GM12878 (cell line): ENCODE results near the gene PLEKHM3. TPM values are rescaled to one million over a fixed set of nuclear protein-coding genes. Genes with fewer than 3 reads are reported as not detected.

Source experiments
- ATAC-seq: fragments of 200-7000 bp; cut with Tn5 transposase; 3 replicates; pipeline ENCODE4 v1.9.1; 2020; ENCODE audit warnings: mild to moderate bottlenecking, moderate library complexity
- BruUV-seq: library from RNA; stranded (reverse); fragments of 400-500 nt; replicated peaks from 2 replicates; lab custom pipeline; 2021; lab: Mats Ljungman, UMichigan
- CTCF ChIA-PET: fragments of 300-600 bp; sonication (Branson Sonifier 250); formaldehyde crosslinking; extraction: SDS; loops from one replicate; lab custom pipeline; 2021; ENCODE audit warnings: inconsistent platforms; lab: Yijun Ruan, JAX
- POLR2A ChIA-PET: fragments of 350-600 bp; formaldehyde crosslinking; extraction: SDS; loops from one replicate; lab custom pipeline; 2021; ENCODE audit warnings: inconsistent platforms; lab: Charles Lee
- RAD21 ChIA-PET: fragments of 300-600 bp; sonication (Branson Sonifier 250); formaldehyde crosslinking; loops from one replicate; lab custom pipeline; 2023; ENCODE audit warnings: antibody characterized with exemption; ENCODE audit not compliant: unreplicated experiment; lab: Charles Lee
- SMC1A ChIA-PET: fragments of 300-600 bp; sonication (Branson Sonifier 250); formaldehyde crosslinking; loops from one replicate; lab custom pipeline; 2023; ENCODE audit not compliant: unreplicated experiment, uncharacterized antibody; lab: Charles Lee
- DNase-seq: peaks from one replicate; pipeline ENCODE4 v3.0.0-alpha.2; 2011; ENCODE audit warnings: low read depth, low spot score
- FAIRE-seq: peaks from 3 replicates; lab custom pipeline; 2011; peaks lifted over from hg19 to GRCh38; lab: Jason Lieb, UNC
- H2AFZ ChIP-seq: 2 replicates; pipeline ENCODE4 v1.6.0; 2011; ENCODE audit warnings: low read depth, low read length, control low read depth; ENCODE audit not compliant: control insufficient read depth
- H3K27ac ChIP-seq: 2 replicates; pipeline ENCODE4 v1.5.1; 2011; ENCODE audit warnings: control low read depth; ENCODE audit not compliant: control insufficient read depth, insufficient read depth
- H3K27me3 ChIP-seq, 2 experiments: replicated peaks in 1 of 2; 2 replicates each; pipeline versions ENCODE4 v1.6.0 to v1.6.1; 2011; ENCODE audit warnings: low read length in 1 of 2; ENCODE audit not compliant: control insufficient read depth in 2 of 2, insufficient read depth in 2 of 2
- H3K36me3 ChIP-seq, 2 experiments: 2 replicates each; pipeline ENCODE4 v1.5.1; 2011; ENCODE audit warnings: low read length in 1 of 2; ENCODE audit not compliant: control insufficient read depth in 2 of 2, insufficient read depth in 2 of 2
- H3K4me1 ChIP-seq: 2 replicates; pipeline ENCODE4 v1.6.1; 2011; ENCODE audit warnings: mild to moderate bottlenecking, low read length, moderate library complexity, mixed read lengths; ENCODE audit not compliant: control insufficient read depth, insufficient read depth
- H3K4me2 ChIP-seq: 2 replicates; pipeline ENCODE4 v1.6.0; 2011; ENCODE audit warnings: control low read depth; ENCODE audit not compliant: control insufficient read depth, insufficient read depth
- H3K4me3 ChIP-seq: fragments of 200-600 bp; sonication (generic); 2 replicates; pipeline ENCODE4 v1.5.1; 2016
- H3K79me2 ChIP-seq: 2 replicates; pipeline ENCODE4 v1.6.0; 2011; ENCODE audit warnings: low read length; ENCODE audit not compliant: control insufficient read depth, insufficient read depth
- H3K9ac ChIP-seq: 2 replicates; pipeline ENCODE4 v1.8.0; 2011; ENCODE audit warnings: low read length, control low read depth, mixed read lengths; ENCODE audit not compliant: control insufficient read depth, insufficient read depth
- H3K9me3 ChIP-seq: replicated peaks from 3 replicates; pipeline ENCODE4 v1.5.1; 2011; ENCODE audit warnings: mild to moderate bottlenecking, low read length; ENCODE audit not compliant: control insufficient read depth, insufficient read depth
- H4K20me1 ChIP-seq: 2 replicates; pipeline ENCODE4 v1.6.0; 2011; ENCODE audit not compliant: control insufficient read depth, insufficient read depth
- CEBPB ChIP-seq, 2 experiments: fragments of 150-350 bp in 1 of 2; IDR thresholded peaks; 2 replicates each; pipeline ENCODE4 v1.6.1; 2012 to 2014; ENCODE audit warnings: low read depth in 2 of 2, low read length in 2 of 2, borderline replicate concordance in 1 of 2, inconsistent platforms in 1 of 2
- ELK1 ChIP-seq: IDR thresholded peaks from 2 replicates; pipeline ENCODE4 v1.6.1; 2012; ENCODE audit warnings: low read depth, low read length, improper control_type of control experiment
- FOS ChIP-seq: IDR thresholded peaks from 3 replicates; pipeline ENCODE4 v1.6.1; 2011; ENCODE audit warnings: borderline replicate concordance; ENCODE audit not compliant: insufficient read length; ENCODE audit errors: extremely low read depth
- FOXK2 ChIP-seq: fragments of 450-650 bp; IDR thresholded peaks from 2 replicates; pipeline ENCODE4 v1.6.1; 2017; ENCODE audit warnings: mild to moderate bottlenecking, moderate library complexity
- HDAC2 ChIP-seq: fragments of 200-600 bp; sonication (generic); IDR thresholded peaks from 2 replicates; pipeline ENCODE4 v1.6.1; 2017
- IRF4 ChIP-seq: IDR thresholded peaks from 2 replicates; pipeline ENCODE4 v1.6.1; 2011; ENCODE audit warnings: low read depth, low read length
- JUND ChIP-seq: IDR thresholded peaks from 2 replicates; pipeline ENCODE4 v1.6.1; 2012; ENCODE audit warnings: low read depth, mild to moderate bottlenecking, low read length, improper control_type of control experiment, moderate library complexity
- KDM1A ChIP-seq: fragments of 200-600 bp; sonication (generic); IDR thresholded peaks from 2 replicates; pipeline ENCODE4 v1.6.1; 2016; ENCODE audit warnings: borderline replicate concordance
- MTA2 ChIP-seq: fragments of 450-650 bp; IDR thresholded peaks from 2 replicates; pipeline ENCODE4 v1.6.1; 2016; ENCODE audit warnings: low read depth, mild to moderate bottlenecking, moderate library complexity
- NR2F1 ChIP-seq: fragments of 450-650 bp; conservative IDR thresholded peaks from 2 replicates; pipeline ENCODE4 v1.6.1; 2017; ENCODE audit warnings: mild to moderate bottlenecking
- RAD21 ChIP-seq: IDR thresholded peaks from 2 replicates; pipeline ENCODE4 v1.6.1; 2011; ENCODE audit warnings: mild to moderate bottlenecking, low read depth, low read length, moderate library complexity; ENCODE audit not compliant: insufficient read depth
- SMAD5 ChIP-seq: IDR thresholded peaks from 2 replicates; pipeline ENCODE4 v1.6.1; 2016; ENCODE audit warnings: antibody characterized with exemption, low read depth
- YBX1 ChIP-seq: fragments of 450-650 bp; IDR thresholded peaks from 2 replicates; pipeline ENCODE4 v1.6.1; 2016; ENCODE audit warnings: antibody characterized with exemption
- ZNF384 ChIP-seq: IDR thresholded peaks from 2 replicates; pipeline ENCODE4 v1.6.1; 2012; ENCODE audit warnings: low read depth, mild to moderate bottlenecking, low read length, improper control_type of control experiment, borderline replicate concordance
- WGBS: methylation state at CpG from one replicate; pipeline ENCODE4 v1.1.6; 2016; ENCODE audit warnings: low lambda C conversion rate; ENCODE audit not compliant: insufficient replicate concordance, insufficient coverage; ENCODE audit errors: missing lambda C conversion rate; 5-methylcytosine and 5-hydroxymethylcytosine counted together
- in situ Hi-C: fragments of 300-500 bp; cut with MboI; formaldehyde crosslinking; loops from 9 replicates; pipeline ENCODE4 v1.14.3; 2018; ENCODE audit warnings: mixed read lengths
- intact Hi-C: fragments of 100-400 bp; cut with micrococcal nuclease; formaldehyde crosslinking; loops from one replicate; pipeline ENCODE4 v1.14.2; 2022; ENCODE audit not compliant: unreplicated experiment
- polyA plus RNA-seq, 11 experiments: library from polyadenylated mRNA; depleted of rRNA in 4 of 11; unstranded in 6 of 11; stranded (reverse) in 5 of 11; fragments of >200 nt; fragmentation: Nextera tagmentation in 4 of 11; fragmentation: Illumina TruSeq in 1 of 11; extraction: Ambion mirVana in 4 of 11; extraction: Trizol in 1 of 11; gene quantifications; 1 replicate in 1 of 11; 2 replicates in 10 of 11; pipeline versions ENCODE4 v1.2.1 to v1.2.3, GENCODE V29; 2011 to 2016; ENCODE audit warnings: inconsistent platforms in 2 of 11, missing spikeins in 2 of 11, low read depth in 1 of 11
- total RNA-seq, 4 experiments: library from RNA; depleted of rRNA in 3 of 4; stranded (reverse); fragments of >200 nt in 3 of 4; fragmentation: Illumina TruSeq in 1 of 4; extraction: Trizol in 1 of 4; gene quantifications; 2 replicates each; pipeline versions ENCODE4 v1.2.1 to v1.2.3, GENCODE V29; 2013 to 2021

The PLEKHM3 gene
- total and polyA plus RNA-seq, 10 of the 15 experiments (the other 5 are each of a cell fraction or from before 2014, with no cell fraction given) = 1.4 to 5.6 (median 3.0) TPM

- in situ Hi-C loops = no loop called here
- H3K9ac ChIP-seq = no peak overlapping the region
- intact Hi-C loops = no loop called here
- H3K9me3 ChIP-seq = no peaks in the 10 kb centered on the region
- H3K27me3 ChIP-seq = no peaks in the 10 kb centered on the region
- no peak for FAIRE-seq
- ChIA-PET SMC1A (interaction anchor here (1.8 kb wide), 1 partner anchor 10 kb away, joined by 14 read pairs; no protein-coding TSS in a partner anchor), POLR2A (no interaction called here), RAD21 (no interaction called here), CTCF (interaction anchor here (1.7 kb wide), 1 partner anchor 115 kb away, joined by 3 read pairs; no protein-coding TSS in a partner anchor)
- no peaks in the 10 kb centered on the region for H3K36me3 ChIP-seq
- no peaks in the 10 kb centered on the region for H3K4me1 ChIP-seq
- WGBS = 85% methylated on average over 8 of the region's 8 CpGs
- H4K20me1 ChIP-seq = no peaks in the 10 kb centered on the region
- ATAC-seq = no peak
- DNase-seq = no peak
- TF ChIP-seq IRF4 = no peak
- TF ChIP-seq RAD21 = no peak
- no peak for TF ChIP-seq KDM1A
- TF ChIP-seq CEBPB (IDR thresholded peaks at IDR 0.05; ENCODE audit: borderline replicate concordance in 1 of 2, low read depth in 2 of 2, low read length in 2 of 2) = no peak
- TF ChIP-seq NR2F1 = no peak
- no peak for TF ChIP-seq ELK1
- BruUV-seq = no TSS peak
- H3K4me2 ChIP-seq = no peak overlapping the region
- H3K27ac ChIP-seq = no peak overlapping the region
- H2AFZ ChIP-seq = no peak overlapping the region
- H3K79me2 ChIP-seq = no peaks in the 10 kb centered on the region
- H3K4me3 ChIP-seq = no peak overlapping the region
Measured at GRCh38 chr2:207925601-207926000, 99.7 kb downstream of the PLEKHM3 start.

- intact Hi-C loops = no loop called here
- DNase-seq (no peak), ATAC-seq (no peak), FAIRE-seq (no peak)
- Histone ChIP-seq H3K79me2 (no peaks in the 10 kb centered on the region), H4K20me1 (no peaks in the 10 kb centered on the region), H2AFZ (no peak overlapping the region), H3K4me2 (no peak overlapping the region), H3K9ac (no peak overlapping the region), H3K27ac (no peak overlapping the region), H3K9me3 (no peaks in the 10 kb centered on the region), H3K4me3 (no peak overlapping the region), H3K36me3 (no peaks in the 10 kb centered on the region), H3K4me1 (no peaks in the 10 kb centered on the region), H3K27me3 (no peaks in the 10 kb centered on the region)
- CTCF ChIA-PET = no interaction called here
- BruUV-seq = no TSS peak
- in situ Hi-C loops = no loop called here
- RAD21 ChIA-PET = interaction anchor here (0.7 kb wide), 1 partner anchor 13 kb away, joined by 3 read pairs; no protein-coding TSS in a partner anchor
- POLR2A ChIA-PET = no interaction called here
- SMC1A ChIA-PET = interaction anchor here (1.1 to 1.2 kb wide), 2 partner anchors 19 to 34 kb away, joined by 3 to 4 read pairs; no protein-coding TSS in a partner anchor
- TF ChIP-seq JUND (no peak), YBX1 (no peak), MTA2 (no peak), ZNF384 (no peak), FOXK2 (no peak), SMAD5 (no peak), FOS (no peak), HDAC2 (no peak)
Measured at GRCh38 chr2:207921606-207922005, 103.7 kb downstream of the PLEKHM3 start.
